ENCODE data around the gene SYTL3. TPM values are rescaled to one million over a fixed set of nuclear protein-coding genes. Genes with fewer than 3 reads are reported as not detected.

The SYTL3 gene
- total RNA-seq, 1 experiment from 2014 or later = 0.09 TPM

DNA sequence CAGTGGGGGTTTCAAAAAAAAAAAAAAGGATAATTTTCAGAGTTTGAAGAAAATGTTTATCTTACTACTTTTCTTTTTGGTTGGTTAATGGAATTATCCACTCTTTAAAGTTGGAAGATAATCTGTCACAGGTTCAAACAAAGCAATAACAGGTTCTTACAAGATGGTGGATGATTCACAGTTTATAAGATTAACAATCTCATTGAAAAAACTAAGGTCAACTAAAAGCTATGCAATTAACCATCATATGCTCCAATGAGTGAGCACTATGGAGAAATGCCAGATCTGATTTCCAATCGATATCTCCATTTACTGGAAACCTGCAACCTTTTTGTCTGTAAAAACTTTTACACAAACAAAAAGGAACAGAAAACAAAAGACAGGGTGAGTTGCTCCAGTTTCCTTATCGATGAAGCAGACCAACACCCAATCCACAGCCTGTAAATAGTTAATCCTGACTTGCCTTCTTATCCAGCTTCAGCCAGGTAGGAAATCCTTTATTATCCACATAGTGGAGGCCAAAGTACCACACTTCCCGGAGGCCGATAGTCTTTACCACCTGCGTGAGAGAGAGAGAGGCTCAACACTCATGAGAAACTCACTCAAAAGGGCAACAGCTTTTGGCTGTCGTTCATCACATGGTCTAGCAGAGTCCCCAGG lies 136.9 kb downstream of the SYTL3 start:
- Mint-ChIP-seq H3K9me3 (no peaks in the 10 kb centered on the region), H3K27ac (peak overlapping the region in 2 of 3 experiments; percentile 38 to 58; a peak in 3 of 7 replicates), H3K4me1 (peaks cover 8 to 11% of the 10 kb centered on the region in 2 experiments), H3K27me3 (ENCODE audit: low read depth) (no peaks in the 10 kb centered on the region), H3K36me3 (ENCODE audit: insufficient read depth in 1 of 3, low read depth in 3 of 3) (peaks cover 70 to 94% (median 90%) of the 10 kb centered on the region in 3 experiments), H3K4me3 (no peak overlapping the region)
- Histone ChIP-seq H2BK120ac (ENCODE audit: low read depth, low read length, poor library complexity, severe bottlenecking) (no peak overlapping the region), H3K23ac (ENCODE audit: insufficient read length, low read depth, low read length) (no peak overlapping the region), H2BK20ac (ENCODE audit: low read depth, low read length, poor library complexity, severe bottlenecking) (no peak overlapping the region), H4K20me1 (ENCODE audit: control insufficient read depth, insufficient read depth, insufficient read length) (no peaks in the 10 kb centered on the region), H3K27ac (ENCODE audit: insufficient read length, low read depth, low read length) (no peak overlapping the region), H2BK15ac (ENCODE audit: low read depth, low read length) (no peak overlapping the region), H4K5ac (ENCODE audit: insufficient read length, low read depth, low read length) (no peak overlapping the region), H3T11ph (ENCODE audit: low read length) (no peak overlapping the region), H3K9ac (ENCODE audit: extremely low read depth, insufficient read length, low read length) (no peak overlapping the region), H3K4me1 (ENCODE audit: insufficient read depth, low read length) (no peaks in the 10 kb centered on the region; the same call in 1 of the 2 replicates), H2BK12ac (ENCODE audit: insufficient read length, low read depth, low read length) (no peak overlapping the region), H2BK5ac (ENCODE audit: insufficient read length, low read length) (no peak overlapping the region), H3K79me2 (ENCODE audit: insufficient read depth, low read length) (peaks cover 6% of the 10 kb centered on the region; the same call in 1 of the 2 replicates), H3K9me3 (ENCODE audit: control insufficient read depth, low read depth, low read length) (no peaks in the 10 kb centered on the region), H3K4me2 (ENCODE audit: insufficient read depth, insufficient read length, low read length) (no peak overlapping the region), H4K8ac (replicated peaks; ENCODE audit: insufficient read length, low read depth, low read length) (no peak overlapping the region), H3K18ac (ENCODE audit: insufficient read length, low read depth, low read length) (no peak overlapping the region), H3K56ac (ENCODE audit: insufficient read length, low read depth, low read length) (no peak overlapping the region), H2AFZ (ENCODE audit: low read length) (no peak overlapping the region), H2AK5ac (ENCODE audit: insufficient read length, low read length) (no peak overlapping the region), H3K4ac (ENCODE audit: low read depth, low read length) (no peak overlapping the region), H3K79me1 (ENCODE audit: insufficient read depth, low read depth, low read length, poor library complexity, severe bottlenecking) (peaks cover 12% of the 10 kb centered on the region), H3K27me3 (ENCODE audit: insufficient read depth, low read length) (no peaks in the 10 kb centered on the region), H3K14ac (ENCODE audit: insufficient read depth, low read length) (no peak overlapping the region), H4K91ac (ENCODE audit: insufficient read length, low read depth, low read length) (no peak overlapping the region), H3K23me2 (ENCODE audit: insufficient read length, low read depth, low read length, poor library complexity, severe bottlenecking) (no peaks in the 10 kb centered on the region)
- TF ChIP-seq, protein P1, sequence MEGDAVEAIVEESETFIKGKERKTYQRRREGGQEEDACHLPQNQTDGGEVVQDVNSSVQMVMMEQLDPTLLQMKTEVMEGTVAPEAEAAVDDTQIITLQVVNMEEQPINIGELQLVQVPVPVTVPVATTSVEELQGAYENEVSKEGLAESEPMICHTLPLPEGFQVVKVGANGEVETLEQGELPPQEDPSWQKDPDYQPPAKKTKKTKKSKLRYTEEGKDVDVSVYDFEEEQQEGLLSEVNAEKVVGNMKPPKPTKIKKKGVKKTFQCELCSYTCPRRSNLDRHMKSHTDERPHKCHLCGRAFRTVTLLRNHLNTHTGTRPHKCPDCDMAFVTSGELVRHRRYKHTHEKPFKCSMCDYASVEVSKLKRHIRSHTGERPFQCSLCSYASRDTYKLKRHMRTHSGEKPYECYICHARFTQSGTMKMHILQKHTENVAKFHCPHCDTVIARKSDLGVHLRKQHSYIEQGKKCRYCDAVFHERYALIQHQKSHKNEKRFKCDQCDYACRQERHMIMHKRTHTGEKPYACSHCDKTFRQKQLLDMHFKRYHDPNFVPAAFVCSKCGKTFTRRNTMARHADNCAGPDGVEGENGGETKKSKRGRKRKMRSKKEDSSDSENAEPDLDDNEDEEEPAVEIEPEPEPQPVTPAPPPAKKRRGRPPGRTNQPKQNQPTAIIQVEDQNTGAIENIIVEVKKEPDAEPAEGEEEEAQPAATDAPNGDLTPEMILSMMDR (conservative IDR thresholded peaks at IDR 0.05) = no peak
- no peak for DNase-seq
- WGBS (ENCODE audit: extremely low coverage, insufficient read length, low lambda C conversion rate) = no CpG with 5 or more reads among the region's 6 CpGs

Measured in H9 (cell line).